ENCODE measurements around the gene SPAG5. TPM values are rescaled to one million over a fixed set of nuclear protein-coding genes. Genes with fewer than 3 reads are reported as not detected.

Gene SPAG5
- total RNA-seq, 2 donors from 2014 or later = 25.6 to 81.8 TPM

GRCh38 chr17:28599311-28600184 is 723 bp upstream of the SPAG5 start:
- Histone ChIP-seq H3K27ac (peak overlapping the region; percentile 95), H3K36me3 (no peaks in the 10 kb centered on the region), H3K4me1 (peaks cover 8% of the 10 kb centered on the region), H3K27me3 (no peaks in the 10 kb centered on the region), H3K4me3 (peak overlapping the region; percentile 59), H3K9me3 (no peaks in the 10 kb centered on the region), H3K9ac (ENCODE audit: low read depth in 2 of 2, low read length in 2 of 2) (peak overlapping the region; percentile 77 to 94)
- intact Hi-C loops (cut with DNase I) = loop anchor here (5.0 kb wide), 1 partner anchor 43 kb away; no protein-coding TSS in a partner anchor
- peak; percentile 78 for DNase-seq
- no peak for TF ChIP-seq CTCF (IDR thresholded peaks at IDR 0.05)

- Histone ChIP-seq H3K9me3 (no peaks in the 10 kb centered on the region), H3K27ac (peak overlapping the region; percentile 95), H3K4me1 (peaks cover 8% of the 10 kb centered on the region), H3K36me3 (no peaks in the 10 kb centered on the region), H3K27me3 (no peaks in the 10 kb centered on the region), H3K9ac (ENCODE audit: low read depth in 2 of 2, low read length in 2 of 2) (peak overlapping the region; percentile 54 to 94), H3K4me3 (peak overlapping the region; percentile 59)
- intact Hi-C loops (cut with DNase I) = loop anchor here (5.0 kb wide), 1 partner anchor 44 kb away; no protein-coding TSS in a partner anchor
- no peak for DNase-seq
- TF ChIP-seq CTCF (IDR thresholded peaks at IDR 0.05) = no peak
Observed at GRCh38 chr17:28598389-28598788, 436 bp downstream of the SPAG5 start.

GRCh38 chr17:28597606-28598383 is 1.0 kb downstream of the SPAG5 start:
- no peak for DNase-seq
- H3K4me1 ChIP-seq = peaks cover 8% of the 10 kb centered on the region
- H3K4me3 ChIP-seq = peak overlapping the region; percentile 59
- intact Hi-C loops (cut with DNase I) = loop anchor here (5.0 kb wide), 1 partner anchor 45 kb away; no protein-coding TSS in a partner anchor
- no peaks in the 10 kb centered on the region for H3K9me3 ChIP-seq
- no peaks in the 10 kb centered on the region for H3K36me3 ChIP-seq
- H3K27ac ChIP-seq = no peak overlapping the region
- no peaks in the 10 kb centered on the region for H3K27me3 ChIP-seq
- no peak for TF ChIP-seq CTCF (IDR thresholded peaks at IDR 0.05)
- H3K9ac ChIP-seq (ENCODE audit: low read depth in 2 of 2, low read length in 2 of 2) = peak overlapping the region in 1 of 2 donors; percentile 94

GRCh38 chr17:28592260-28592659 is 6.6 kb downstream of the SPAG5 start:
- Histone ChIP-seq H3K27me3 (no peaks in the 10 kb centered on the region), H3K36me3 (no peaks in the 10 kb centered on the region), H3K9me3 (no peaks in the 10 kb centered on the region), H3K4me1 (no peaks in the 10 kb centered on the region), H3K9ac (ENCODE audit: low read depth in 2 of 2, low read length in 2 of 2) (no peak overlapping the region), H3K4me3 (no peak overlapping the region), H3K27ac (no peak overlapping the region)
- no peak for TF ChIP-seq CTCF (IDR thresholded peaks at IDR 0.05)
- intact Hi-C loops (cut with DNase I) = no loop called here
- no peak for DNase-seq

- Histone ChIP-seq H3K36me3 (no peaks in the 10 kb centered on the region), H3K27me3 (no peaks in the 10 kb centered on the region), H3K9me3 (no peaks in the 10 kb centered on the region), H3K4me1 (no peaks in the 10 kb centered on the region), H3K9ac (ENCODE audit: low read depth in 2 of 2, low read length in 2 of 2) (no peak overlapping the region), H3K27ac (no peak overlapping the region), H3K4me3 (no peak overlapping the region)
- TF ChIP-seq CTCF (IDR thresholded peaks at IDR 0.05) = no peak
- intact Hi-C loops (cut with DNase I) = no loop called here
- DNase-seq = no peak
Observed at GRCh38 chr17:28585851-28586250, 13.0 kb downstream of the SPAG5 start.

Data from colonic mucosa (tissue), 4 donors.